HG02938 (cell line): ENCODE measurements around the gene RGL1.
"Not testable (repeated sequence)": the region's sequence is repeated elsewhere in the genome, so short reads cannot be mapped to it uniquely, and the experiment has no call there.

Experiments used
- ATAC-seq: cut with Tn5 transposase; IDR thresholded peaks from one replicate; pipeline ENCODE4 v1.9.1; 2021; ENCODE audit warnings: mild to moderate bottlenecking, moderate library complexity; ENCODE audit not compliant: unreplicated experiment

RGL1 gene

DNA sequence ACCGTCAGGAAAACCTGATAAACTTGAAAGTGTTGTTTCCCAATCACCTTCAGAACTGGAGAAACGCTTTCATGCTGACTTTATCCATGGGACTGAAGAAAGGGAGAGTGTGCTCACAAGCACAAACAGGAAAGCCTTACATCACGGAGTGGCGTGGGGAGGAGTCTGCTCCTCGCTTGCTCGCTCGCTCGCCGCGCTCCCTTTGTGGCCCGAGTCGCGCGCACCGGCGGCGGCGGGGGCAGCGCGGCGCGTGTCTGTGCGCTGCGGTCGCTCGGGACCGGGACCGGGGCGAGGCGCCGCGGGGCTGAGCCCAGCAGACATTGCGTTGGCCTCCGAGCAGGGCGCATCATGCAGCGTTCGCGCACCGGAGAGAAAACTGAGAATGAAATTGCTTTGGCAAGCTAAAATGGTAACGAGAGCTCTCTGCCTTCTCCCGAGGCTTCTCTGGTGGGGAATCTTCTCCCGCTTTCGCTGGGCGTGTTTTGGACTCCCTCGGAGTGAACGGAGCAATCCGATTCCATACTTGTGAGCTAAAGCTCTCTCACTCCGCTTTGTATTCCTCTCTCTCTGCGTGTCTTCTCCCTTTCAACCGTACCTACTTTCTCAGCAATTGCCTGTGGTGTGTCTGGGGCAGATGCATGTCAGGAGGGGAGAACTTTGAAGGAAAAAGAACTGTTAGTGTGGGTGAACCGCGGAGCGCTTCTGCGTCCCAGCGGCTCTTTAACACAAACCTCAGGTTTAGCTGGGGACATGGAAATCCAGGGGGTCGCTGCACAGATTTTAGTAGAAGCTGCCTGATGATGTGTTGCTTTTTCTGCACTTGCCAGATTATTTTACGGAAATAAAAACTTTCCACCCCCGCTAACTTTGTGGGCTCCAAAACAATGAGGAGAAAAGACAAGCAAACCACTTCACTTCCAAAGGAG, at the start of gene RGL1:
RGL1 (plus strand) TSS at position 205 of the 926 bp plus-strand sequence; CDS start at position 383, 178 bp downstream.
- ATAC-seq = peak; percentile 40

DNA sequence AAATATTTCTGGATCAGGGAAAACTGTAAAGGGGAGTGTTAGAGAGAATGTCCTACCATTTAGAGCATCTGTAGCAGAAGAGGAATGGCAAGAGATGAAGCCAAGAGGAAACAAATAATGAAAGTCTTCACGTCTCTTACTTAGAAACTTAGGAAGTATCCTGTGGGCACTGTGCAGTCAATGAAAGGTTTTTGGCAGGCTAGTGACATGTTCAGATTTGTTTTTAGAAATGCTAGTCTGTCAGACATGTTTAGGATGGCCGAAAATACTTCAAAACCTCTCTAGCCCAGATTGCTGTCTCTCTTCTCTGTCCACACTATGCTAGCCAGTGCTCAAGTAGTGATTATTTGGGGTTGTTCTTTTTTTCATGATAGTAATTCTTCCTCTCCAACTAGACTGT, 48.6 kb upstream of the RGL1 start:
- ATAC-seq = no peak

DNA sequence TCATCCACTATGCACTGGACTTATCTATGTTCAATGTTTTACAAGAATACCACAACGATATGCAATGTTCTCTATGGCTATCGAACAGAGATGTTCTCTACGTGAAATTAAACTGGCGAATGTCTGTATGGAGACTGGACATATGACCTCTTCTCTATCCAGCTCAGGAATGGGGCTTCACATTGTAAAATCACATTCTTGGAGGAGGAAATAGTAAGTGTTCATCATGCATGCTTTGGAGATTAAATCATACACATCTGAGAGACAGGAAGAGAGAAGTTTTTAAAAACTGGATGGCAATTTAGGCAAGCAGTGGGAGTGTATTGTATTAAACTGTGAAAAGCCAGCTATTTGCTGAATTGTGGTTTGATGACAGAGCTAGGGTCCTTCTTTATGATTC, 47.9 kb upstream of the RGL1 start:
- no peak for ATAC-seq

DNA sequence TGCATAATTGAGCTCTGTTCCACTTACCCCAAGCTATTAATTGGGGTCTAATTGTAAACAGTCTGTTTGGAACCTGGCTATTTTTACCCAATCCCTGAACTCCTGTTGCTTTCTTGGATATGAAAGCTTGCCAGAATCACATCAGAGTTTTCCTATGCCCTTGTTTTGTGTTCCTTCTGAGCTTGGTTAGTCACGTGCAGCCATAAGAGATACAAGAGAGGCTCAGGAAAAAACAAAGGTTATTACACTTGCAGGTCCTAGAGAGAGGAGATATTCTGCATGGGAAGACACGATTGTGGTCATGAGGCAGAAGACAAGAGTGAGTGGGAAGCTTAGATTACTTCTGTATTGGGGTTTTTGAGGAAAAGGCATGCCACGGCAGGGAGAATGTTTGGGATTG, 46.0 kb upstream of the RGL1 start:
- no peak for ATAC-seq

DNA sequence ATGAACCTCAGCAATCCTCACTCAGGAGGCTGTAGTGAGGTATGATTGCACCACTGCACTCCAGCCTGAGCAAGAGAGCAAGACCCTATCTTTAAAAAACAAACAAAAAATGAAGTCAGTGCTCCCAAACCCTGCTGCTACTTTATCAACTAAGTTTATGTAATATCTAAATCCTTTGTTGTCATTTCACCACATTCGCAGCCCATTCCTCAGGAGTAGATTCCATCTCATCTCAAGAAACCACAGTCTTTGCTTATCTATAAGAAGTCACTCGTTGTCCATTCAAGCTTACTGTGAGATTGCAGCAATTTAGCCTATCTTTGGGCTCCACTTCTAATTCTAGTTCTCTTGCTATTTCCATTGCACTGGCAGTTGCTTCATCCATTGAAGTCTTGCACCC, 44.3 kb upstream of the RGL1 start:
- no peak for ATAC-seq

DNA sequence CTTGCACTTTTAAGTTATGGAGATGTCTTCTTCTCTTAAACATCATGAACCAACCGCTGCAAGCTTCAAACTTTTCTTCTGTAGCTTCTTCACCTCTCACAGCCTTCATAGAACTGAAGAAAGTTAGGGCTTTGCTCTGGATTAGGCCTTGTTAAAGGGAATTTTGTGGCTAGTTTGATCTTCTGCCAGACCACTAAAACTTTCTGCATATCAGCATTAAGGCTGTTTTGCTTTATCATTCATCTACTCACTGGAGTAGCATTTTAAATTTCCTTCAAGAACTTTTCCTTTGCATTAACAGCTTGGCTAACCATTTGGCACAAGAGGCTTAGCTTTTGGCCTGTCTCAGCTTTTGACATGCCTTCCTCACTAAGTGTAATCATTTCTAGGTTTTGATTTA, 43.0 kb upstream of the RGL1 start:
- ATAC-seq = no peak

DNA sequence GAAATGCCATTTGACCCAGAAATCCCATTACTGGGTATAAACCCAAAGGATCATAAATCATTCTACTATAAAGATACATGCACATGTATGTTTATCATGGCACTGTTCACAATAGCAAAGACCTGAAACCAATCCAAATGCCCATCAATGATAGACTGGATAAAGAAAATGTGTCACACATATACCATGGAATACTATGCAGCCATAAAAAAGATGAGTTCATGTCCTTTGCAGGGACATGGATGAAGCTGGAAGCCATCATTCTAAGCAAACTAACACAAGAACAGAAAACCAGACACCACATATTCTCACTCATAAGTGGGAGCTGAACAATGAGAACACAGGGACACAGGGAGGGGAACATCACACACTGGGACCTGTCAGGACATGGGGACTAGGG, 42.1 kb upstream of the RGL1 start:
- not testable (repeated sequence) for ATAC-seq

DNA sequence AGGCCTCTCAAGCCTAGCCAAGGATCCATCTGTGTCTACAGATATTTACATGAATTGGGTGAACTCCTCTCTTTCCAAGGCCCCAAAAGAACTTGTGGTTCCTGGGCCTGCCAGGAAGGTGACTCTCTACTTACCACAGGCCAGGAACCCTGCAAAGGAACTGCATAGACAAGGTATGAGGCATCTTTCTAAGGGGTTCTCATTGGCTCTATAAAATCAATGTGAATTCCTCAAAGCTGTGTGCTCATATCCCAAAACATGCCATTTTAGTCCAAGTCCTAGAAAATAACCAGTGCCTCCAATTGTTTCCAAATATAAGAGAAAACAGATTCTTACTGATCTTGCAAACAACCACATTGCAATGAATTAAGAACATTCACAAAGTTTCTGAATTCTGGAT, 39.9 kb upstream of the RGL1 start:
- no peak for ATAC-seq

DNA sequence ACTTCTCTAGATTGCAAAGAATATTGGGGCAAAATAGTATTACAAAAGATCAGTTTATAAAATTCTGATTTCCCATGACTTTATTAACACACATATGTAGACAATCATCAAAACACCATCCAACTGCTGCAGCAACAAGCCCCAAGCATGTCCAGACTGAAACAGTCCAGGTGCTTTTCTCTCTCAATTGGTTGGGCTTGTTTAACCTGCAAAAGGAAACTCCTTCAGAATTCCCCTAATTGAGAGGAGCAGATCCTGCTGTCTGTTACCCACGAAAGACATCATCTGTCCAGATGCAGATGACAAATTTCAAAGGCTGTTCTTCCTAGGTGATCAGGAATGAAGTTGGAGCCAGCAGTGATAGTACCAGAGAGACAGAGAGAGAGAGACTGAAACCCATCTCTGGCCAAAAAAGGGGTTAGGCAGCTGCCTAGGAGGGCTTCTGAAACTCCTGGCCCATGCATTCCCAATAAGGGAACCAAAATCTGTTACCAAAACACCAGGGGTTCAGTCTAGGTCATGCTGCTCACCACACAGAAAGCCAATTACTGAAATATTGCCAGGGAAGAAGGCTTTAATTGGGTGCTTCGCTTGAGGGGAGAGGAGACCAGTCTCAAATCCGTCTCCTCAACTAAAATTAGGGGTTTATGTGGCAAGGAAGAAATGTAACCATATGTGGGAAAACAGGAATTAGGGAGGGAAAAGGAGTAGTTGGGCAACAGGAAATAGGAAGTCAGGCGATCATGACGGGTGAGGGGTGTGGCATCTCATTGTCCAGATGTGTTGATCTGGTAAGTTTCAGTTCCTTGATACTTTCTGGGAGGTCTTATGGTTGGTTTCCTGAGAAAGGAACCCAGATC, 34.7 kb upstream of the RGL1 start:
- no peak for ATAC-seq

DNA sequence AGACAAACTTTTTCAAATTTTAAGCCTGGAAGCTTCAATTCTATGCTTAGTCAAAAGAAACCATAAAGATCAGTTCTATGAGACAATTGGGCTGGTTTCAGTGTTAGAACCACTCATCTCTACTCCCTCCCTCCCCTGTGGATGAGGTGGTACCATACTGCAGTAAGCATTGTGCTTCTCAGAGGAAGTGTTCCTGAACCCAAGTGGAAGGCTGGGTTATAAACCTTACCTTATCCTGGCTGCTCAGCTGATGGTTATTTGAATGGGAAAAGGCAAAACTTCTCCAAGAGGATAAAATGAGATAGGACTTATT, 34.1 kb upstream of the RGL1 start:
- no peak for ATAC-seq

DNA sequence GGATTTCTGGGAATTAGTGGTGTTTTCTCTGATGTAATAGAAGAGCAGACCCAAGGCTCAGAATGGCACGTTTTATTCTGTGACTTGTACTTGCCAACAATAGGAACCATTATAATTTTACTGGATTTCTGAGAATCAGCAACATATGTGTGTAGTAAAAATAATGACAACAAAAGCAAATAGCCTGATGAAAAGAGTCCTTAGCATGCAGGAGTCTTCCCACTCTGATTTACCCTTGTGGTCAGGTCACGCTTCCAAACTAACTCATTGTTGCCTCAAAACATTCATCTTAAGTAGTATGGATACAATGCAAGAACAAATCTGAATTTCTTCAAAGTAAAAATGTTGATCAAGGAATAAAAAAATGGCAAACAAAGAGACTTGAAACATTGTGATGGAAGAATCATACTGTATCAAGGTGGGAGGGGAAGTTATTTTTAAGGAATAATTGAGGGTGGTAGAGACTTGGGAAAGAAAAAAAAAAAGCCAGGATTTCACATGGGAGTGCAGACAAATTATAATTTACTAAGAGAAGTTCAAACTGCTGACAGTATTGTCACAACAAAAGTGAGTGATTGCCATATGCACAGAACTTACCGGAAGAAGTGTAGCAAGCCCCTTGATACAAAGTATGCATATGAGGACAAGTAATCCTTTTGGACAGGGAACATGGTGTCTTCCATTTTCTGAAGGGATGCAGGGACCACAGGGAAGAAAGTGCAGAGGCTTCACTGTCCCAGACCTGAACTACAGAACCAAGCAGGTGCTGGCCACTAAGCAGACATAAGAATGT, 31.2 kb upstream of the RGL1 start:
- no peak for ATAC-seq

DNA sequence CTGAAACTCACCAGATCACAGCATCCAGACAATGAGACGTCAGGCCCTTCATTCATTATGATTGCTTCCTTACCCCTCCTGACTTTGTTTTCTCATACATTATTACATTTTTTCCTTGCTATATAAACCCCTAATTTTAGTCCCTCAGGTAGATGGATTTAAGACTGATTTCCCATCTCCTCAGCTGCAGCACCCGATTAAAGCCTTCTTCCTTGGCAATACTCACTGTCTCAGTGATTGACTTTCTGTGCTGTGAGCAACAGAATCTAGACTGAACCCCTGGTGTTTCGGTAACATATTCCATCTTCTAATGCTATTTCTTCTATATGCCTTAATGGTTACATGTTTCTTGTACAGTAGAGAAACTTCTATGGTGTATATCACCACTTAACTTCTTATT, 30.0 kb upstream of the RGL1 start:
- no peak for ATAC-seq

DNA sequence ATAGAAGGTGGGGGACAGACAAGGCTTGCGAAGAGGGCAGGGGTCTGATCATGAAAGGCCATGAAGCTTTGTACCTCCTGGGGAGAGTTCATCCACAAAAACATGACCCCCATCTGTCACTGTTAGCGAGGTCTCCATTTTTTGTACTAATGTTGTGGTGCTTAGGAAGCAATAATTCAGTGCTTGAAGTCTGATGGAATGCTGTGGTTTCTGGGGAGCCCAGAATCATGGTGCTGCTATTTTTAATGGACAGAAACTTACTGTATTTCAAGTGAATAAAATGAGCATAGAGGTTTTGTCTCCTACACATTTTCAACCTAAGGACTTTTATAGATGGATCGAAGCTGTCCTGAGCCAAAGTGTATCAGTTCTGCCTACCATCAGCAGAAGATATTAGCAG, 28.2 kb upstream of the RGL1 start:
- ATAC-seq = no peak

DNA sequence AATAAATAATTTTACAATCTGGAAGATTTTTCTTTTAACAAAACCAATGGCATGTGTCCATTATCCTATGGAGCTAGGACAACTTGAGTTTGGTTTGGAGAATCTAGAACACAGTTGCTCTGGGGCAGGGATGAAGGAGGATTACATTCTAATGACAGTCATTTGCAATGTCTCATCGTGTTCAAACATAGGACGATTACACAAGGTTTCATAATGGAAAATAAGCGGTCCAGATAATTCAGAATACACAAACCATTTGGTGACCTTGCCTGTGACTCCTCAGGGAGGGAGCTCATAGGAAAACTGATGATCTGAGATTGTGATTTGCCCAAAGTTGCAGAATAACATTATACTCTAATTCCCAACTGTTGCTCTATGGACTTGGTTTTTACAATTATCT, 27.6 kb upstream of the RGL1 start:
- no peak for ATAC-seq

DNA sequence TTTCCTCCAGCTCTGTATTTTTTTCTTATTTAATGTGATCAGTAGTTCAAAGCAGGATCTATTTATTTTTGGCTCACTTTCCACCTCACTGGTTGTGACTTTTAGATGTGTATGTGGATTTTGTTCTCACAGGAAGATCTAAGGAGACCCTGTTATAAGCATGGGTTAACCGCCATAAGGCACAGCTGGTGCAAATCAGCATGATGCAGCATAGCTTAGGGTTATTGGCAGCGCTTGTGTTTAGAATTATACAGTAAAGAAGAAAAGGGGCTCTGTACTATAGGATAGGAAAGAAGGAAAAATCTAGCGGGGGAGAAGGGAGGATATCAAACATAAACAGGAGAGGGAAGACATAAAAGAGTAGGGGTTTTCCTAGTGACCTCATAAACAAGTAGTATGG, 26.9 kb upstream of the RGL1 start:
- no peak for ATAC-seq

DNA sequence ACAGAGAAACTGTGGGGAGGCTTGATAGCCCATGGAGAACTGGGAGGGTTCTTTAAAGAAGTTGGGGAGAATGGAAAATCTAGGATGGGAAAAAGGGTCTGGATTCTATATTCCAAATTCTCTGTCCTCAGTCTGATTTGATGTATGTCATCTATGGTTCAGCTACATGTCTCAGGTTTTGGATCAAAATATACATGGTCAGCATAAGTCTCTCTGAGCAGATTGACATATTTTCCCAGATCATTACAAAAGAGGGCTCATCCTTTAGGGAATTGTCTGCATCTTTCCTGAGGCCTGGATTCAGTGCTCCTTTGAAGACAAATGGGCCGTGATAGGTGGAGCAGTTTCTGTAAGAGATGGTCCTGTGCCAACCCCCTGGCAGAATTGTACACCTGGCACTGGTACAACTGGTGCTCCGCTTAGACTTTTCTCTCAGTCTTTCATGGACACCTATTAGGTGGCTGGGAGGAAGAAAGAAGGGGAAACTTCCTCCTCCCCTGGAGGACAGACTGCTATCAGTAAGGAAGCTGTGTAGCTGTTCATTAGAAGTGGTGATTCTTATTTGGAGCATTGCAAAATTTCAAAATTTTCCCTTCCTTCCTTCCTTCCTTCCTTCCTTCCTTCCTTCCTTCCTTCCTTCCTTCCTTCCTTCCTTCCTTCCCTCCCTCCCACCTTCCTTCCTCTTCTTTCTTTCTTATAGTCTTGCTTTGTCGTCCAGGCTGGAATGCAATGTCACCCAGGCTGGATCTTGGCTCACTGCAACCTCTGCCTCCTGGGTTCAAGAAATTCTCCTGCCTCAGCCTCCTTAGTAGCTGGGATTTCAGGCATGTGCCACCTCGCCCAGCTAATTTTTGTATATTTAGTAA, 26.1 kb upstream of the RGL1 start:
- no peak for ATAC-seq

DNA sequence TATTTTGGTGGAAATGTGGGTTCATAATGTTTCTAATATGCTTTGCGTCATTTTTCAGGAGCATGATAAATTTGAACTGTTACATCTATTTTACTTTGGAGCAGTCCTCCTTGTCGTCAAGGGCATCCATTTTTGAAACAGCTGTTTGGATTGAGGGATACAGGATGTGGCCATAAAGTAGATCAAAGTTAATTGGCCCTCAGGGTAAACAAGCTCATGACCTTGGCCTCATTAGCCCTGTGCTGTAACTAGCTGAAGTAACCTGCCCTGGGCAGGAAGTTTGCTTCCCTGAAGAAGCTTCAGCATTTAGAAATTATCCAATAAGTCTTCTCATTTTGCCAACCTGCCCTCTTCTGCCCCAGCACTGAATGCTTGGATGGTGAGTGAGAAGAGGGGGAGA, 24.8 kb upstream of the RGL1 start:
- no peak for ATAC-seq

DNA sequence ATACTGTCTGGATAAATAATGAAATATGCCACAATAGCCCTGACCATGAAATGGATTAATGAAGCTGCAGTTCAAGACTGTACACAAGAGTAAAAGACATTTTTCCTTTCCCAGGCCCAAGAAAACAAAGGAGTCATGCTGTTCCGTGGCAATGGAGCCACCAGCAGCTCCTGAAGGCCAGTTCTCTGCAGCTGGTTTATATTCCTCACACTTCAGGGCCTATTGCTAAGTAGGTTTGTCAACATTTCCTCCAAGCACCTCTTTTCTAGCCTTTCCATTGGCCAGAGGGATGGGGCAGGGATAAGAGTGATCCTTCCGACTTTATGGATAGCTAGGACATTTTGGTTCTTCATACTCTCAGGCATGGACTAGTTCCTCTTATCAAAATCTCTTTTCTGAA, 24.2 kb upstream of the RGL1 start:
- ATAC-seq = no peak

DNA sequence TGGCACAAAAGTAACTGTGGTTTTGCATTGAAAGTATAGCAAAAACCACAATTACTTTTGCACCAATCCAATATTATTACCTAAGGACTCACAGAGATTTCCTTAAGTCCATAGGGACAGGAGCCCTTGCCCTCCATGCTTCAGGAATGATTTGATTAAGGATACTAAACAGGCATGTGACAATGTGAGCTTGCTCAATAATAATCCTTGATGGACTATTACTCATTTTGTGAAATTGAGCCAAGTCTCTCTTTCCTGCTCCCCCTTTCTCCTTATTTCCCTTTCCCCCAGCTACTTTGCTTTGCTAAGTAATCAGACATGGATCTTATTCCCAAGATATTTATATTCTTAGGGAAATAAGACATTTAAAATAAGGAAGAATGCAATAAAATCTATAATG, 21.6 kb upstream of the RGL1 start:
- no peak for ATAC-seq
